ENCODE results near the gene SRP68.

- TF ChIP-seq POLR2A (IDR thresholded peaks at IDR 0.05) (no peak), CTCF (IDR thresholded peaks at IDR 0.05) (no peak)
Observed at GRCh38 chr17:76024353-76024752, 48.0 kb downstream of the SRP68 start.

Measured in Peyer's patch (tissue), 4 donors.